SJSA1 (cell line): Measurements from ENCODE around the gene MRPL55. TPM values are rescaled to one million over a fixed set of nuclear protein-coding genes. Genes with fewer than 3 reads are reported as not detected.

Source experiments
- DNase-seq, 2 experiments: peaks; one replicate each; pipeline ENCODE4 v3.0.0-alpha.2; 2015 to 2020; ENCODE audit warnings: low spot score in 2 of 2, low read depth in 1 of 2
- H3K27ac ChIP-seq: fragments of 250-450 bp; sonication (Bioruptor Pico); 2 replicates; pipeline ENCODE4 v1.5.1; 2020; ENCODE audit warnings: mild to moderate bottlenecking, moderate library complexity
- H3K27me3 ChIP-seq: fragments of 250-450 bp; sonication (Bioruptor Pico); replicated peaks from 2 replicates; pipeline ENCODE4 v1.5.1; 2020; ENCODE audit warnings: mild to moderate bottlenecking, moderate library complexity
- H3K36me3 ChIP-seq: fragments of 250-450 bp; sonication (Bioruptor Pico); 2 replicates; pipeline ENCODE4 v1.5.1; 2020; ENCODE audit warnings: mild to moderate bottlenecking
- H3K4me1 ChIP-seq: fragments of 250-450 bp; sonication (Bioruptor Pico); replicated peaks from 2 replicates; pipeline ENCODE4 v1.6.1; 2021; ENCODE audit warnings: mild to moderate bottlenecking
- H3K4me3 ChIP-seq: fragments of 250-450 bp; sonication (Bioruptor Pico); 2 replicates; pipeline ENCODE4 v1.5.1; 2020; ENCODE audit warnings: mild to moderate bottlenecking
- H3K9me3 ChIP-seq: fragments of 250-450 bp; sonication (Bioruptor Pico); replicated peaks from 2 replicates; pipeline ENCODE4 v1.5.1; 2020; ENCODE audit warnings: mild to moderate bottlenecking
- total RNA-seq: library from RNA; depleted of rRNA; stranded (reverse); fragments of >200 nt; shearing (Covaris generic); gene quantifications from 2 replicates; pipeline ENCODE4 v1.2.3, GENCODE V29; 2014

MRPL55 gene
- total RNA-seq, 1 experiment from 2014 or later, result 93.4 TPM

GRCh38 chr1:228097333-228098081, 11.6 kb downstream of the MRPL55 start:
- Histone ChIP-seq H3K4me1 (peaks cover 12% of the 10 kb centered on the region), H3K9me3 (peaks cover 23% of the 10 kb centered on the region), H3K27me3 (no peaks in the 10 kb centered on the region), H3K4me3 (no peak overlapping the region), H3K27ac (no peak overlapping the region), H3K36me3 (peaks cover 92% of the 10 kb centered on the region)
- no peak for DNase-seq

- Histone ChIP-seq H3K36me3 (peaks cover 99% of the 10 kb centered on the region), H3K27me3 (no peaks in the 10 kb centered on the region), H3K27ac (no peak overlapping the region), H3K4me1 (peaks cover 4% of the 10 kb centered on the region), H3K4me3 (no peak overlapping the region), H3K9me3 (peaks cover 23% of the 10 kb centered on the region)
- DNase-seq, result no peak
Measured at GRCh38 chr1:228096416-228097332, 12.4 kb downstream of the MRPL55 start.

- H3K4me1 ChIP-seq, result no peaks in the 10 kb centered on the region
- peaks cover 23% of the 10 kb centered on the region for H3K9me3 ChIP-seq
- H3K4me3 ChIP-seq, result no peak overlapping the region
- no peaks in the 10 kb centered on the region for H3K27me3 ChIP-seq
- peaks cover 99% of the 10 kb centered on the region for H3K36me3 ChIP-seq
- no peak for DNase-seq
- H3K27ac ChIP-seq, result no peak overlapping the region
Measured at GRCh38 chr1:228095938-228096337, 13.2 kb downstream of the MRPL55 start.

- no peak for DNase-seq
- H3K36me3 ChIP-seq, result peaks cover 100% of the 10 kb centered on the region
- no peaks in the 10 kb centered on the region for H3K27me3 ChIP-seq
- no peak overlapping the region for H3K27ac ChIP-seq
- H3K4me1 ChIP-seq, result peaks cover 6% of the 10 kb centered on the region; the same call in 1 of the 2 replicates
- H3K4me3 ChIP-seq, result no peak overlapping the region
- H3K9me3 ChIP-seq, result peaks cover 23% of the 10 kb centered on the region
Measured at GRCh38 chr1:228095161-228095560, 13.9 kb downstream of the MRPL55 start.

- no peak overlapping the region for H3K27ac ChIP-seq
- peaks cover 10% of the 10 kb centered on the region; the same call in 1 of the 2 replicates for H3K4me1 ChIP-seq
- H3K9me3 ChIP-seq, result peaks cover 23% of the 10 kb centered on the region
- peaks cover 99% of the 10 kb centered on the region for H3K36me3 ChIP-seq
- peak in 1 of 2 experiments; percentile 26 for DNase-seq
- no peak overlapping the region for H3K4me3 ChIP-seq
- H3K27me3 ChIP-seq, result no peaks in the 10 kb centered on the region
Measured at GRCh38 chr1:228094432-228095016, 14.6 kb downstream of the MRPL55 start.

GRCh38 chr1:228093050-228093906, 15.8 kb downstream of the MRPL55 start:
- Histone ChIP-seq H3K36me3 (peaks cover 99% of the 10 kb centered on the region), H3K4me1 (peaks cover 16% of the 10 kb centered on the region)

GRCh38 chr1:228092342-228093049, 16.6 kb downstream of the MRPL55 start:
- no peaks in the 10 kb centered on the region for H3K27me3 ChIP-seq
- peaks cover 95% of the 10 kb centered on the region for H3K36me3 ChIP-seq
- peak in 1 of 2 experiments; percentile 13 for DNase-seq
- peaks cover 24% of the 10 kb centered on the region for H3K4me1 ChIP-seq
- H3K4me3 ChIP-seq, result no peak overlapping the region
- H3K27ac ChIP-seq, result no peak overlapping the region
- peaks cover 23% of the 10 kb centered on the region for H3K9me3 ChIP-seq

More at GRCh38 chr1:228093050-228093906, 15.8 kb downstream of the MRPL55 start:
- H3K27ac ChIP-seq, result no peak overlapping the region
- H3K27me3 ChIP-seq, result no peaks in the 10 kb centered on the region
- peak in 1 of 2 experiments; percentile 39 for DNase-seq
- peaks cover 23% of the 10 kb centered on the region for H3K9me3 ChIP-seq
- no peak overlapping the region for H3K4me3 ChIP-seq

GRCh38 chr1:228091084-228091483, 18.0 kb downstream of the MRPL55 start:
- H3K4me3 ChIP-seq, result no peak overlapping the region
- peak in 1 of 2 experiments; percentile 11 for DNase-seq
- no peak overlapping the region for H3K27ac ChIP-seq
- no peaks in the 10 kb centered on the region for H3K27me3 ChIP-seq
- peaks cover 23% of the 10 kb centered on the region for H3K9me3 ChIP-seq
- H3K36me3 ChIP-seq, result peaks cover 82% of the 10 kb centered on the region
- peaks cover 38% of the 10 kb centered on the region for H3K4me1 ChIP-seq

- Histone ChIP-seq H3K27ac (no peak overlapping the region), H3K4me3 (no peak overlapping the region), H3K9me3 (peaks cover 21% of the 10 kb centered on the region), H3K27me3 (no peaks in the 10 kb centered on the region), H3K36me3 (peaks cover 82% of the 10 kb centered on the region), H3K4me1 (peaks cover 42% of the 10 kb centered on the region)
- no peak for DNase-seq
Measured at GRCh38 chr1:228090613-228091081, 18.5 kb downstream of the MRPL55 start.

- DNase-seq, result no peak
- Histone ChIP-seq H3K27ac (no peak overlapping the region), H3K4me3 (no peak overlapping the region), H3K36me3 (peaks cover 82% of the 10 kb centered on the region), H3K4me1 (peaks cover 51% of the 10 kb centered on the region), H3K27me3 (no peaks in the 10 kb centered on the region), H3K9me3 (peaks cover 13% of the 10 kb centered on the region)
Measured at GRCh38 chr1:228089519-228090380, 19.3 kb downstream of the MRPL55 start.

- peak overlapping the region; percentile 35 for H3K27ac ChIP-seq
- no peaks in the 10 kb centered on the region for H3K27me3 ChIP-seq
- H3K9me3 ChIP-seq, result peaks cover 4% of the 10 kb centered on the region; the same call in 1 of the 2 replicates
- DNase-seq, result no peak
- H3K4me3 ChIP-seq, result no peak overlapping the region
- peaks cover 60% of the 10 kb centered on the region for H3K4me1 ChIP-seq
- H3K36me3 ChIP-seq, result peaks cover 82% of the 10 kb centered on the region
Measured at GRCh38 chr1:228088586-228089498, 20.3 kb downstream of the MRPL55 start.
